Measurements from ENCODE around the gene NPSR1.
"Not testable (repeated sequence)": the region's sequence is repeated elsewhere in the genome, so short reads cannot be mapped to it uniquely, and the experiment has no call there.

NPSR1 gene

GRCh38 chr7:34657632-34658268 is at the start of gene NPSR1:
Gene NPSR1 (plus strand): TSS chr7:34658218. CDS start chr7:34658413, 195 bp downstream.
- DNase-seq (ENCODE audit: low read depth in 1 of 2, low spot score in 1 of 2) = no peak

- no peak for DNase-seq (ENCODE audit: low read depth in 1 of 2, low spot score in 1 of 2)
These were observed 45.4 kb upstream of the NPSR1 start for GRCh38 chr7:34612661-34613060.

GRCh38 chr7:34620425-34620824 is 37.6 kb upstream of the NPSR1 start:
- no peak for DNase-seq (ENCODE audit: low read depth in 1 of 2, low spot score in 1 of 2)

- no peak for DNase-seq (ENCODE audit: low read depth in 1 of 2, low spot score in 1 of 2)
These were observed 35.8 kb upstream of the NPSR1 start for GRCh38 chr7:34622182-34622581.

GRCh38 chr7:34622771-34623250 is 35.2 kb upstream of the NPSR1 start:
- no peak for DNase-seq (ENCODE audit: low read depth in 1 of 2, low spot score in 1 of 2)

- DNase-seq (ENCODE audit: low read depth in 1 of 2, low spot score in 1 of 2) = not testable (repeated sequence)
These were observed 29.4 kb upstream of the NPSR1 start for GRCh38 chr7:34628618-34629017.

GRCh38 chr7:34652809-34653208 is 5.2 kb upstream of the NPSR1 start:
- no peak for DNase-seq (ENCODE audit: low read depth in 1 of 2, low spot score in 1 of 2)

- no peak for DNase-seq (ENCODE audit: low read depth in 1 of 2, low spot score in 1 of 2)
These were observed 4.2 kb upstream of the NPSR1 start for GRCh38 chr7:34653787-34654186.

- no peak for DNase-seq (ENCODE audit: low read depth in 1 of 2, low spot score in 1 of 2)
These were observed 2.6 kb upstream of the NPSR1 start for GRCh38 chr7:34655384-34655783.

- DNase-seq (ENCODE audit: low read depth in 1 of 2, low spot score in 1 of 2) = no peak
These were observed 2.0 kb upstream of the NPSR1 start for GRCh38 chr7:34656041-34656440.

- DNase-seq (ENCODE audit: low read depth in 1 of 2, low spot score in 1 of 2) = no peak
These were observed 1.6 kb downstream of the NPSR1 start for GRCh38 chr7:34659472-34660075.

GRCh38 chr7:34662058-34662708 is 4.2 kb downstream of the NPSR1 start:
- DNase-seq (ENCODE audit: low read depth in 1 of 2, low spot score in 1 of 2) = no peak

- no peak for DNase-seq (ENCODE audit: low read depth in 1 of 2, low spot score in 1 of 2)
These were observed 6.7 kb downstream of the NPSR1 start for GRCh38 chr7:34664755-34665154.

GRCh38 chr7:34672430-34672829 is 14.4 kb downstream of the NPSR1 start:
- no peak for DNase-seq (ENCODE audit: low read depth in 1 of 2, low spot score in 1 of 2)

GRCh38 chr7:34673066-34673465 is 15.0 kb downstream of the NPSR1 start:
- no peak for DNase-seq (ENCODE audit: low read depth in 1 of 2, low spot score in 1 of 2)

GRCh38 chr7:34675749-34676374 is 17.8 kb downstream of the NPSR1 start:
- DNase-seq (ENCODE audit: low read depth in 1 of 2, low spot score in 1 of 2) = no peak

- no peak for DNase-seq (ENCODE audit: low read depth in 1 of 2, low spot score in 1 of 2)
These were observed 19.5 kb downstream of the NPSR1 start for GRCh38 chr7:34677491-34677890.

GRCh38 chr7:34687529-34687928 is 29.5 kb downstream of the NPSR1 start:
- no peak for DNase-seq (ENCODE audit: low read depth in 1 of 2, low spot score in 1 of 2)

- no peak for DNase-seq (ENCODE audit: low read depth in 1 of 2, low spot score in 1 of 2)
These were observed 38.4 kb downstream of the NPSR1 start for GRCh38 chr7:34696415-34696814.

- no peak for DNase-seq (ENCODE audit: low read depth in 1 of 2, low spot score in 1 of 2)
These were observed 51.8 kb downstream of the NPSR1 start for GRCh38 chr7:34709771-34710170.

- no peak for DNase-seq (ENCODE audit: low read depth in 1 of 2, low spot score in 1 of 2)
These were observed 60.8 kb downstream of the NPSR1 start for GRCh38 chr7:34718867-34719266.

- DNase-seq (ENCODE audit: low read depth in 1 of 2, low spot score in 1 of 2) = no peak
These were observed 61.6 kb downstream of the NPSR1 start for GRCh38 chr7:34719636-34720035.
